NCI-H345 treated with DMSO at 0.1 percent for 48 hours (cell line): ENCODE measurements around the gene MAPKAP1.

Experiments
- DNase-seq: peaks from one replicate; lab custom pipeline; 2025; ENCODE audit not compliant: unreplicated experiment; lab: John Stamatoyannopoulos, UW

MAPKAP1 gene

DNA sequence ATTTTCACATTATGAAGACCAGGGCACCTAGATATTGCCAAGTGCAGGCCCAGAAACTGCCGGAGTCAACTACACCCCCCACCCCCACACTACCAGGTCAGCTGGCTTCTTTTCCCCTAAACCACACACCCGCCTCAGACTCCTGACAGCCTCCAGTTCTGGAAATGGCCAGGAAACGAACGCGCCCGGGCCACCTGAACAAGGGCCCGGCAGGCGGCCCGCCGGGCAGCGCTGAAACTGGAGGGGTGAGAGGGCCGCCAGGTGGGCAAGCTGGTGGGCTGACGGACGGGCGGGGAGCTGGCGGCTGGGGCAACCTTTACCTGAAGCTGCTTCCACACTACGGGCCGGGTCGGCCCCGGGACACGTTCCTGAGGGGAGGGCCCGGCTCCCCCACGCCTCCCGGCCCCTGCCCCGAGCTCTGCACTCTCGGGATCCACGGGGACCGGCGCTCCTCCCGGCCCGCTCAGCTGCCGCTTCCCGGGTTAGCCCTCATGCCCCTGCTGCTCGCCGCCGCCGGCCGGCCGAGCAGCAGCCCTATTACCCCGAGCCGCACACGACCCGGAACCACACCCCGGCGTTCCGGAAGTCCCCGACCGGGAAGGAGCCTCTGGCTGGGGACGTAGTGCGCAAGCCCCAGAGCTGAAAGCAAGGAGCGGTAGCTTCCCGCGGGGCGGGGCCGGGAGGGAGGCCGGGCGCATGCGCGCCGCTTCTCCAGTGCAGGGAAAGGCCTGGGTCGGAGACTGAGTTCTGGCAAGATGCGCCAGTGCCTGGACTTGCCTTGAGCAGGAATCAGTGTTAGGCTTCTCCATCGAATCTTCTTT is at the start of gene MAPKAP1:
Gene MAPKAP1 (minus strand): TSS at position 558 of the 821 bp plus-strand sequence. CDS start 34,634 bp downstream, outside the sequence.
- DNase-seq: peak; percentile 90

DNA sequence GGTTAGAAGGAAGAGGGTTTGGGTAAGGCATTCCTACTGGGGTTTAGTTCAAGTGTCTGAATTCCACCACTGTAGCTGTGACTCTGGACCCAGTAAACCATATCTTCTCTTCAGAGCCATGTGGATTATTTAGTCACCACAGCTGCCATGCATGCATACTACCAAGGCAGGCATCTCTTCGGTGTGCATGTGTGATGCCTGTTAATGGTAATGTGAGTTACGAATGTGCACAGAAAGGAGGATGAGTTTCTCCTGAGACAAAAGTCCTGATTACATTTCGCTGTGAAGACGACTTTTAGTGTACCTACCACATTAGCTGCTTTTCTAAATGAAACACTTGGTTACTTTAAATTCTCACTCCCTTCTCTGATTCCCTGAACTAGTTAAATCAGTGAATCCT is 49.5 kb upstream of the MAPKAP1 start:
- no peak for DNase-seq

DNA sequence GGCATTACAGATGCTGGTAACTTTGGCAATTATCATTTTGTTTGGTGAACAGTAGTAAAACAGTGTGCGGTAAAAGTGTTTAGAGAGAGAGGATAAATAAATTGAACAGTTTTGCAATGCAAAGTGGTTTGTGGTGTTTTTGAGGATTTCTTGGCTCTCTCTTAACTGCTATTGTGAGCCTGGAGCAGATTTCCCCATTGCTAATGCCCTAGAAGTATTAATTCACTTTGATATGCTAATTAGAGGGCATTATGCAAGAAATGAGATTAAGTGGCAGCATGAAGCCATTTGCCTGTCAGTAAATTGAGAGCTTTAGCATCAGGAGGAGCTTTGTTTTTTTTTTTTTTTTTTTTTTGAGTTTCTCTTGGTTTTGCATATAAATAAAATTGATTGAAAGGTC is 48.3 kb upstream of the MAPKAP1 start:
- no peak for DNase-seq

DNA sequence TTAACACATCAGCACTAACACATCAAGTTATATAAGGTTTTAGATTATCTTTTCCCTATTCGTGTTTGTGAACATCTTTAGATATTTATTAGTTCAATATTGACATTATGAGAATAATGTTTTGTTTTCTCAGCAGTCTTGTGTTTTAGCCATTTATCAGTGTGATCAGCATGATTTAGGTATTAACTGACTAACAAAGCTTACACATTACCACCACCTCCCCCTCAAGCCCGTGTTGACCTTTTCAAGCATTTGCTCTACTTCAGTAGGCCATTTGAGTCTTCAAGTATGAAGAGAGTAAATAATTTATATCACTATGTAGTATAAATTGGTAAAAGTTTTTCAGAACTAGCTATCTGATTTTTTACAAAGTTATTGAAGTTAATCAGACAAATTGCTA is 47.1 kb upstream of the MAPKAP1 start:
- no peak for DNase-seq

DNA sequence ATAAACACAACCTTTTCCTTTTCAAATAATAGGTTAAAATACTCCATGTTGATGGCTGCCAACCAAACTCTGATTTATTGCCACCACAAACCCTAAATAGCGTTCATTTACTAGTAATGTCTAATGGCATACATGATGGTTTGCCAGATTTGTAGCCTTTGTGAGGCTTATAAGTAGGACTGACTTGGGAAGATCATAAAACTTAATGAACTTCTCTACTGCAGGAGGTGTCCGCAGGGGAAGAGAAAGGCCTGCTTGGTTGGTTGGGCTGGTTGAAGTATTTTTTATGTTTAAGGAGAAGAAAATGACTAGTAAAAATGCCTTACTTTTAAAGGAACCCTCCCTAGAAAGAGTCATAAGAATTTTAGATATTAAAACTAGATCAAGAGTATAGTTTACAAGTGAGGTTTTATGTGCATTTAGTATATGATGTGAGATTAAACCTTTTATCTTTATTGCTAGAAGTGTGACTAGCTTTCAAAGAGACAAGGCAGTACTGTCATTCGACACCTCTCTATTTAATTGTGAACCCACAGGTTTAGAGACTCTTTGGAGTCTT is 45.1 kb upstream of the MAPKAP1 start:
- DNase-seq: no peak

DNA sequence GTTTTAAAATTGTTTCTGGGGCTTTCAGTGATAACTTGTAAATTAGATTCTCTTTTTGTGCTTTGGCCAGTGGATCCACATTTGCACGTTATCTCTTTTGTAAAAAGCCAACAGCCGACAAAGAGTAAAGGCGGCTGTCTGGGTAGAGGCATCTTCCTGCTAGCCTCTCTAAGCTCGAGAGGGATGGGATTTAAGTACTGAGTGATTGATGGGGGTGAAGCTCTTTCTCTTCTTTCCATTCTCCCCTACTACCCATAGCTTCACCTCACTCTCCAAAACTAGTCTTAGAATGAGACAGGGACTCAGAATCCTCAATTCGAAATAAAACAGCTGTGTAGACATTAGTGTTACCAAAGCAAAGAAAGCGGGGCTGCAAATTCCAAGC is 43.6 kb upstream of the MAPKAP1 start:
- DNase-seq: no peak

DNA sequence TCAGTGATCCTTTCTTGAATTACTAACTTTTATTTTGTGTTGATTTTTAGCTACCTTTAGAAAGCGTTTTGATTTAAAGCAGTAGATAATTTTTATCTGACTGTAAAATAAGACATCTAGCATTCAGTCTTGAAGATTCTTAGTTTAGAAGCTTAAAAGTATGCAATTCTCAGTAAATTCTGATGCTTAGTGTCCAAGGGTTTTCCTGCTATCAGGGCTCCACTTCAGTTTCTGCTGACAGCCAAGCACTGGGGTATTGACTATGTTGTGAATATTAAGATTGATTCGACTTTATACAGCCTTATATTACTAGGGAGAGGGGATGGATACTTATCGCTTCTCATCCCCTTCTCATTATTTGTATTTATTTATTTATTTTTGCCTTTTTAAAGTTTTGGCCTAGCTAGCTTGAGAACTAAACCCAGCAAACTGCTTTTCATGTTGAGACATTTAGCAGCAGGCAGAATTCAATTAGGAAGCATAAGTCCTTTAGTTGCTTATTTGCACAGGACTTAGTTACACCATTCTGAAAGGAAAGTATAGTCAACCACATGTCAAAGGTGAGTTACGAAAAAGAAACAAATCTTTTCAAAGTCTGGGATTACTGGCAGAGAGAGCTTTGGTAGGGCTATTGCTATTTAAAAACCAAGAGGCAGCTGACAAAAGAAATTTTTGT is 43.1 kb upstream of the MAPKAP1 start:
- no peak for DNase-seq

DNA sequence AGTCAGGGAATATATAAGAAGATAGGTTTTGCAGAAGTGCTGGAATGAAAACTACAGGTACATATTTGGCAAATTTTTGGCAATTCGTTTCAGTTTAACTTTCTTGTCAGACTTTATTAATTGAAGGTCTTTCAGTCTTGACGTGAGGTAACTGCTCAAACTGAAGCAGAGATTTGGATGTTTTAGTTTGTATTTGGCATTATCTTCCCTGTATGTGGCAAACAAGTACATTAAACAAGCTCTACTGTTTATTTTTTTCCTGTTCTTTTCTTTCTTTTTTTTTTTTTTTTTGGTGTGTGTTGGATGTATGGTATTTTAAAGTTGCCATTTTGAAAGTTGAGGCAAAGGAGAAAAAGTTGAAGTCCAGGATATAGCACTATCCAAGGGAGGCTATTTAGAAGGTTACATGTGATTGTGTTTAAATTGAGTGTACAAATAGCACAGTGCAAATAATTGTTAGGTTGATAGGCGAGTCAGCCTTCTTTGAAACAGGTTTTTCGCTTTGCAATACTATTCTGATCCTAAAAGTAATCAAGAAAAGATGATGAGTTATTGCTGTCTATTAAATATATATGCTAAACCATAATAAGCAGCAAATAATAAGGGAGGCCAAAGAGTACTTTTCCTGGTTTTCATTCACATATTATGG is 42.4 kb upstream of the MAPKAP1 start:
- DNase-seq: no peak

DNA sequence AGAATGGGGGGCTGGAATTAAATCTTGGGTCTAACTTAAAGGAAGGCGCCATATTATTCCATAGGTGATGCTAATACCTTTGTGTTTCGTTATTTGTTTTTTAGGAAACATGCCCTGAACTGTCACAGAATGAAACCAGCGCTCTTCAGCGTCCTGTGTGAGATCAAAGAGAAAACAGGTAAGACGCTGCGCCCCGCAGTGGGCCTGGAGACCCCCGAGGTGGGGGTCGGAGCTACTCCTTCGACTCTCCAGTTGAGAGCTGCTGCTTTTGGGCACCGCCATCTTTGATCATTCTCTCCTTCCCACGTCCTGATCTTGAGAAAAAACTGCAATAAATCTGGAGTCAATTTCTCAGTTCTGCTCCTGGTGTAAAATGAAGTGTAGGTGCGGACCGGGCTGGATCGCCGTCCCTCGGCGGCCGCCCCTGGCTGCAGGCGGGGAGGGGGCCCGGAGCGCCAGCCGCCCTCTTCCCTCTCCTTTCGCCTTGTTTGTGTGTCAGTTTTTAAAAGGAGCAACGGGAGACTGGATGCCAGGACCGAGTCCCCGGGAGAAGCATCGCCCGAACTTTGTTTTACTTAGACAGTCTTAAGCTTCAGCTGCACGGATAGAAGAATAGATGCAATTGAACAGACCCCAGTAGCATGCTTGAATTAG is 41.6 kb upstream of the MAPKAP1 start:
- DNase-seq: no peak

DNA sequence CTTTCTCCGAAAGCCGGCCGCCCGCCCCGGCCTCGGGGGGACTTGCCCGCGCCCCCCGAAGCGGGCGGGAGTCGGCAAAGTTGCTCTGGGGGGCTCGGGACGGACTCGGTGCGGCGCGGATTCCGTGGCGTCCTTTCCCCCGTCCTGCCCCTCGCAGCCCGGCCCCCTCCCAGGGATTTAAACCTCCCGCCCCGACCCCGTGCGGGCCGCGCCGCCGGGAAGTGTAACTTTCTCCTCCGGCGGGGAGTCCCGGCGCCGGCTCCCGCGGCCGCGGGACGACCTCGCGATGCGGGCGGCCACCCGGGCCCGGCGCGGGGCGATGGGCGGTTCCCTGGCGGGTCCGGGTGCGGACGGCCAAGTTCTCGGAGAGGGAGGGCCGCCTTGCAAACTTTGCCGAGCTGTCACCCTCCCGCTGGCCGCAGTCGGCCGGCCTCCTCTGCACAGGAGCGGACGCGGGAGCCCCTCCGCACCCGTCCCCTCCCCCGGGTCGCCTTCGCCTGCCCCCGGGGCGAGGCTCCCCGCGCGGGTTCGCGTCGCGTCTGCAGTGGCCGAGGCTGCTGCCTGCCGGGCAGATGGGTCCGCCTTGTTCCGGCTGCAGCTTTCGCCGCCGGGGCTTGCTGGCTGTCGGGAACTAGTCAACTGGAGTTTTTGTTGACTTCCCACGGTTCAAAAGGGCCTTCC is 40.9 kb upstream of the MAPKAP1 start:
- DNase-seq: no peak

DNA sequence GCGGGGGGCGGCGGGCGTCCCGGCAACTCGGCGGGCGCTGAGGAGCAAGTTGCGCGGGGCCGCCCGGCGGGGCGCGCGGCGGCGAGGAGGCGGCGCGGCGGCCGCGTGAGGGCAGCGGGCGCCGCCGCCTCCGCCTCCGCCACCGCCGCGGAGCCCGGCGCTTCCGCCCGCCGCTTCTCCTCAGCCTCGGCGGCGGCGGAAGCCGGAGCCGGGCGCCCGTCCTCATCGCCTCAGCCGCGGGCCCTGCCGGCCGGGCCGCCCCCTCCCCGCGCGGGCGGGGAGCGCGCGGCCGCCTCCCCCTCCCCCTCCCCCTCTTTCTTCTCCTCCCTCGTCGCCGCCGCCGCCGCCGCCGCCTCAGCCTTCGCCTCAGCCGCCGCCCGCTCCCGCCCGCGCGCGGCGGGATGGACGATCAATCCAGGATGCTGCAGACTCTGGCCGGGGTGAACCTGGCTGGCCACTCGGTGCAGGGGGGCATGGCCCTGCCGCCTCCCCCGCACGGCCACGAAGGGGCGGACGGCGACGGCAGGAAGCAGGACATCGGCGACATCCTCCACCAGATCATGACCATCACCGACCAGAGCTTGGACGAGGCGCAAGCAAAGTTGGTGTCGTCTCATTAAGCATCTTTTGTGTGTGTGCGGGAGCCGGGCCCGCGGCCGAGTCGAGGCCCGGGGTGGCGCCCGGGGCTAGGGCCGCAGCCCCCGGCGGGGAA is 40.2 kb upstream of the MAPKAP1 start, which contains the start of gene PBX3:
Gene PBX3 (plus strand): TSS at position 321 of the 712 bp plus-strand sequence.
- no peak for DNase-seq

DNA sequence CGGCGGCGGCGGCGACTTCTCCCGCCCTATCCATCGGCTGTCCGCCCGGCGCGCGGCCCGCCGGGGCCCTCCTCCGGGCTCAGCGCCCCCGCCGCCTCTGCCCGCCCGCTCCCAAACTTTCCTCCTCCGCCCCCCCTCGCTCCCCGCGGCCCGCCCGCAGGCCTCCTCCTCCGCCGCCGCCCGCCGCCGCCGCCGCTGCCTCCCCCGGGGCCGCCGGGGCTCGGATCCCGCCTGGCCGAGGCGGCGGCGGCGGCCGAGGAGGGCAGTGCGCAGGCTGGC is 39.7 kb upstream of the MAPKAP1 start:
- no peak for DNase-seq

DNA sequence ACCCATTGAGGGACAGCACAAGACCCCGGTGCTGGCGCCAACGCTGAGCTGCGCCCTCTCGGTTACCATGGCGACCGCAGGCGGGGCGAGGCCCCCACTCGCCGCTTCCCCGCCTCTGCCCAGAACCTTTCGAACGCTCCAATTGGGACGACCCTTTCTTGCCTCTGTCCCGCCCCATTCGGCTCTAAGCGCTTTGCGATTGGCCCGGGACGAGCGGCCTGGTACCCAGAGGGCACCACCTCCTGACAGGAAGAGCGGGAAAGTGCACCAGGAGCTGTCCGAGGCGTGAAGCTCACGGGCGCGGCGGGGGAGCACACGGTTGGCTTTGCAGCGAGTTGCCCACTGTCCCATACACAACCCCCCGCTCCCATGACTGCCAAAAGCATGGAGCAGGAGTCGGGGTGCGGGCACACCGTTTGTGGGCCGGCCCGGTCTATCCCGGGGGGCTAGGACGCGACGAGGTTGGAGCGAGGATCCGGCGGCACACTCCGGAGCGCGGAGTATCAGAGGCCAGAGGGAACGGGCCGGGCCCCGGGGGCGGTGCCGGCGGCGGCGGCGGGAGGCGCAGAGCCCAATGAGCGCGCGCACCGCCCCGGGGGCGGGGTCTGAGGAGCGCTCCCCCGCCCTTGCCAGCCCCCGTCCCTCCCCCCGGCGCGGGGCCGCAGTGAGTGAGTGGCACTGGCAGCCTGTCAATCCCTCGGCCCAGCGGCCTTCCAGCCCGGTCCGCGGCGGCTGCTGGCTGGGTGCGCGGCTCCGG is 39.2 kb upstream of the MAPKAP1 start:
- DNase-seq: peak; percentile 95

DNA sequence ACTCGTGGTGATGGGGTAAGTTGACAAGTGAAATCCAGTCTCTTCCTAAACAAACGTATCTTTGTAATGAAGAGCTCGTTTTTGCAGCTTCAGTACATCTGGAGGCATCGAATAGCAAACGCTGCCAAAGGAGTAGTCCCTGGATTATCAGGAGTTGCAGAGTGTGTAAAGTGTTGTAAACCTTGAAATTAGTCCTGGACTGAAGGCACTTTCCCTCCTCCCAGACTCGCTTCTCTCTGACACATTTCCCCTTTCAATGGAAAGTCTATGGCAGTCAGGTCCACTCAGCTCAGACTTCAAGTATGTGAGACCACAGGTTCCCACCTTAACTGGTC is 38.6 kb upstream of the MAPKAP1 start:
- no peak for DNase-seq

DNA sequence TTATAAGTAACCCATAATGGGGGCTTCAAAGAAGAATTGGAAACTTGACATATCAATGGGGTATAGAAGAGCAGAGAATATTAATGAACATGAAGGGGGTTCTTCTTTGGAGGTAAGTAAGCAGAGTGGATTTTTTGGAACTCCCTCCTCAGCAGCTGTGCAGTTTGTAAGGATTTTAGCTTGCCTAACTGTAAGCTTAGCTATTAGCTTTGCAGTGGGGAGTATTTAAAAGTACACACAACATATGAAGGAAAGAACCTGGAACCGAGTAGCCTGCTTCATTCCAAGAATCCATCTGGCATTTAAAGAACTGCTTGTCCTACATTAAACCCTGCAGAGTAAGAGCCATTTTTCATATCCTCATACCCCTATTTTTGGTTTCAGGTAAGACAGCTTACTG is 38.0 kb upstream of the MAPKAP1 start:
- no peak for DNase-seq

DNA sequence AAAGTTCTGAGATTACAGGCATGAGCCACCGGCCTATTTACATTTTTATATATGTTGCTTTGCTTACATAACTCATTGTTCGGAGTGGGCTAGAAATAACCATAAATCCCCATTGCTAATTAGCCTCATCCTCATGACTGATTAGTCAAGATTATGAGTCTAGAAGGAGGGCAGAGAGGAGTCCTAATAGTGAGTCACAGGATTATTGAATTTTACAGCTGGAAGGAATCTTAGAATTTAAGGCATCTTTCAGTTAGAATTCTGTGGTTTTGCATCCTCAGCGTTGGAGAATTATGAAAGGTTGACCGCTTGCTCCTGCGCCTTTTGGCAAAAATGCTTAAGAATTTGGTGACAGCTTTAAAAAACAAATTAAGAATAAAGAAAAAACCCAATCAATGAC is 37.6 kb upstream of the MAPKAP1 start:
- no peak for DNase-seq

DNA sequence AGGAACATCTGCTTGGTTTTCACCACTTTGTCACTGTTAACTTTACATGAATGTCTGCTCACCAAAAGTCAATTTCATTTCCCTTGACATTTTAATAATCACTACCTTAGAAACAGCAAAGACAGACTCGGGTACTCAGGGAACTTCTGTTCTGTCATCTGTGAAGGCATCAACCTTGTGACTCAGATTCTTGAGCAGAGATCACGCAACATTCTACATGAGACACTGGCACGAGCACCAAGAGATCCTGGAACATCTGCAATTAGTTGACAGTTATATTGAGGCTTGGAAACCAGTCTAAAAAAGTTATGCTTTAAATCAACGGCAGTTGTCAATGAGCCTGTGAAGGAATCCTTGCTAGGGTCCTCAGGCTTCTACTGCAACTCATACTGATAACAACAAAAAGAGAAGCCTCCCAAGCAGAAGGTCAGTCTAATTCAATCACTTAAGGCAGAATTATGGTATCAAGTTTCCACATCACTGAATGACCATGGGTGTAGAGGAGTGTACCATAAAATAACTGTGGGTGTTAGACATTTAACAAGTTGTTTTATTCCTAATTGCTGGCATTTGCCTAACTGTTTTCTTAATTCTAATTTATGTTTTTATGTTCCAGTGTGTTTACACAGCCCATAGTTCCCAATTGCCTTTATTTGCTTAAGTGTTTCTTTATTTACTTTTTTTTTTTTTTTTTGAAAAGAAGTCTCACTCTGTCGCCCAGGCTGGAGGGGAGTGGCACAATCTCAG is 36.8 kb upstream of the MAPKAP1 start:
- no peak for DNase-seq

DNA sequence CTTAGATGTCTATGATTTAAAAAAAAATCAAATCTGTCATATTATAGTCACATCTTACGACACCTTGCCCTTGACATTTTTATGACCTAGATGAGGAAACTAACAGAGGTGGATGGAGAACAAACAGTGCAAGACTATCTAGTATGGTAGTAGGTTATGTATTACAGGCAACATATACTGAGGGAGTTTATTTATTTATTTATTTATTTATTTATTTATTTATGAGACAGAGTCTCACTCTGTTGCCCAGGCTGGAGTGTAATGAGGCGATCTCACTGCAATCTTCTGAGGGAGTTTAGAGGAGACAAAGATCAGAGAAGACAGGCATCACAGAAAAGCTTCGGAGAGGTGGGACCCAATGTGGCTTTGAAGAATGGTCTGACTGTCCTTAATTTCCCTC is 35.6 kb upstream of the MAPKAP1 start:
- DNase-seq: no peak

DNA sequence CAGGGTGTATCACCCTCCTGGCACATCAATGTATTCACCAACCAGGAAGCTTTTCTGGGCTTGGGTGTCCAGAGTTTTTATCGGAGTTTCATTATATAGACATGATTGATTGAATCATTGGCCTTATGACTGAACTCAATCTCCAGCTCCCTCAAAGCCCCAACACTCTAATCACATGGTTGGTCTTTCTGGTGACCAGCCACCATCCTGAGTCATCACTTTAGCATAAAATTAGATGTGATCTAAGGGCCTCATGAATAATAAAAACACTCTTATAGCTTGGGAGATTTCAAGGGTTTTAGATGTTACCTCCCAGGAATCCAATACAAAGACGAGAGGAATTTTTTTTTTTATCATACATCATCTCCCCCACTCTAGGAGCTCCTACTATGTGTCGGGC is 32.4 kb upstream of the MAPKAP1 start:
- no peak for DNase-seq
